ENCODE measurements around the gene YPEL5.

YPEL5 gene

DNA sequence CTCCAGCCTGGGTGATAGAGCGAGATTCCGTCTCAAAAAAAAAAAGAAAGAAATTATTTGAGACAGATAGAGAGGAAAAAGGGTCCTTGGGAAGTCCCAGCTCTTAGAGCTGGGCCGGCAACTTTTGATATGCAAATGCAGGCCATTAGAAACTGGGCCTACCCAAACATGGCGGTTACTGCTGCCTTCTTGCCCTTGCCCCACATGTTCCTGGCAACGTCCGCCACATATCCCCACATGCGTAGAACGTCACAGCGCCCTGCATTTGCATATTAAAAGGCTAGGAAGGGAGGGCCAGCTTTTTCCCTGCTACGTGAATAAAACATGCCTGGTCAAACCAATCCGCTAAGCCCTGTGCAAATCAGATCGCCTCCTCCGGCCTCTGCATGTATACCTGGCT lies 43.8 kb downstream of the YPEL5 start:
- no peak for DNase-seq (ENCODE audit: extremely low read depth, low read depth)
- no peak overlapping the region for H3K4me3 ChIP-seq (replicated peaks; ENCODE audit: low read depth, low read length)
- TF ChIP-seq, protein P1, sequence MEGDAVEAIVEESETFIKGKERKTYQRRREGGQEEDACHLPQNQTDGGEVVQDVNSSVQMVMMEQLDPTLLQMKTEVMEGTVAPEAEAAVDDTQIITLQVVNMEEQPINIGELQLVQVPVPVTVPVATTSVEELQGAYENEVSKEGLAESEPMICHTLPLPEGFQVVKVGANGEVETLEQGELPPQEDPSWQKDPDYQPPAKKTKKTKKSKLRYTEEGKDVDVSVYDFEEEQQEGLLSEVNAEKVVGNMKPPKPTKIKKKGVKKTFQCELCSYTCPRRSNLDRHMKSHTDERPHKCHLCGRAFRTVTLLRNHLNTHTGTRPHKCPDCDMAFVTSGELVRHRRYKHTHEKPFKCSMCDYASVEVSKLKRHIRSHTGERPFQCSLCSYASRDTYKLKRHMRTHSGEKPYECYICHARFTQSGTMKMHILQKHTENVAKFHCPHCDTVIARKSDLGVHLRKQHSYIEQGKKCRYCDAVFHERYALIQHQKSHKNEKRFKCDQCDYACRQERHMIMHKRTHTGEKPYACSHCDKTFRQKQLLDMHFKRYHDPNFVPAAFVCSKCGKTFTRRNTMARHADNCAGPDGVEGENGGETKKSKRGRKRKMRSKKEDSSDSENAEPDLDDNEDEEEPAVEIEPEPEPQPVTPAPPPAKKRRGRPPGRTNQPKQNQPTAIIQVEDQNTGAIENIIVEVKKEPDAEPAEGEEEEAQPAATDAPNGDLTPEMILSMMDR (IDR thresholded peaks at IDR 0.05; ENCODE audit: low read depth, low read length, missing control alignments) = no peak

DNA sequence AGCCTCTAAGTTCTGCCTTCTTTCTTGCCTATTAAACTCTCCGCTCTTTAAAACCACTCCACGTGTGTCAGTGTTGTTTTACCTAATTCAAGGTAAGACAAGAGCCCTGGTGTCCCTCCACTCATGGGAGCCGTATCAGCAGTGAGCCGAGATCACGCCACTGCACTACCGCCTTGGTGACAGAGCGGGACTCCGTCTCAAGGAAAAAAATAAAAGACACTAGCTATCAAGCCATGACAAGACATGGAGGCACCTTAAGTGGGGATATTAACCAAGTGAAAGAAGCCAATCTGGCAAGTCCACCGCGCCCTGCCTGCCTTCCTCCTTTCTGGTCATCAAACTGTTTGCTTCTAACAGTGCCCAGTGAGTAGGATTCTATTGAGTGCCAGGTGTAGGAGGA lies 44.3 kb downstream of the YPEL5 start:
- no peak overlapping the region for H3K4me3 ChIP-seq (replicated peaks; ENCODE audit: low read depth, low read length)
- DNase-seq (ENCODE audit: extremely low read depth, low read depth) = no peak
- TF ChIP-seq, protein P1 (IDR thresholded peaks at IDR 0.05; ENCODE audit: low read depth, low read length, missing control alignments) = no peak

DNA sequence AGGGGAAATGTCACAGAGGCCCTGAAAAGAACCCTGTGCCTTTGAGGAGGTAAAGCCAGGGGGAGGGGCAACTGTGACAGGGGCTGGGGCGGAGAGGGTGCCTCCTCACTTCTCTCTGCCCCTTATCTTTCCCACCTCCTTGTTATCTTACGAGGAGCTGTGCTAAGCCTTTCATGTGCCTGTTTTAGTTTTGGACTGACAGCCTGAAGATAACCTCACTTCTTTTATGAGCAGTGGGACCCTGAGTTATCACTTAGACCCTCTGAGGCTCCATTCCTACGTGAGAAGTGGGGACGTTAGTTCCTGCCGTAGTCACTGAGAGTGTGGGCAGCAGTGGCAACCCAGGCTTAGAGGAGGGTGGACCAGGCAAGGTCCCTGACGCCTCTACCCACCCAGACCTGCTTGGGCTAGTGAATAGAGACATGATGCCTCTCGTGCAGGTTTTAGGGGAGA lies 45.0 kb downstream of the YPEL5 start:
- no peak overlapping the region for H3K4me3 ChIP-seq (replicated peaks; ENCODE audit: low read depth, low read length)
- TF ChIP-seq, protein P1 (IDR thresholded peaks at IDR 0.05; ENCODE audit: low read depth, low read length, missing control alignments) = no peak
- DNase-seq (ENCODE audit: extremely low read depth, low read depth) = no peak

DNA sequence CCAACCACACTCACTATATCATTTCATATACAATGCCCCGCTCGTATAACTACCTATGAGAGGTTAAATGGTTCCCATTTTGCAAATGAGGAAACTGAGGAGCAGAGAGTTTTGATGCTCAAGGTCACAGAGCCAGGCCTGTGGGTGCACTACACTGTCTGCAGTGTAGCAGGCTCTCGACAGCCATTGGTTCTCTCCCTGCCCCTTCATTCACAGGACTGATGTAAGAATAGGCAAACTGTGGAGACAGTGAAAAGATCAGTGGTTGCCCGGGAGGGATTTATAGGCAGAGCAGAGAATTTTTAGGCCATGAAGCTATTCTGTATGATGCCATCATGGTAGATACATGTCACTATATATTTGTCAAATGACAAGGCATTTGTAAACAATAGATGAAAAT lies 45.5 kb downstream of the YPEL5 start:
- no peak overlapping the region for H3K4me3 ChIP-seq (replicated peaks; ENCODE audit: low read depth, low read length)
- TF ChIP-seq, protein P1 (IDR thresholded peaks at IDR 0.05; ENCODE audit: low read depth, low read length, missing control alignments) = no peak
- no peak for DNase-seq (ENCODE audit: extremely low read depth, low read depth)

- TF ChIP-seq, protein P1 (IDR thresholded peaks at IDR 0.05; ENCODE audit: low read depth, low read length, missing control alignments) = no peak
- H3K4me3 ChIP-seq (replicated peaks; ENCODE audit: low read depth, low read length) = no peak overlapping the region
- DNase-seq (ENCODE audit: extremely low read depth, low read depth) = no peak
These were observed 46.4 kb downstream of the YPEL5 start for GRCh38 chr2:30193104-30193681.

- TF ChIP-seq, protein P1 (IDR thresholded peaks at IDR 0.05; ENCODE audit: low read depth, low read length, missing control alignments) = no peak
- H3K4me3 ChIP-seq (replicated peaks; ENCODE audit: low read depth, low read length) = no peak overlapping the region
These were observed 47.6 kb downstream of the YPEL5 start for GRCh38 chr2:30194421-30194820.

GRCh38 chr2:30195016-30195415 lies 48.2 kb downstream of the YPEL5 start:
- TF ChIP-seq, protein P1 (IDR thresholded peaks at IDR 0.05; ENCODE audit: low read depth, low read length, missing control alignments) = no peak
- no peak overlapping the region for H3K4me3 ChIP-seq (replicated peaks; ENCODE audit: low read depth, low read length)
- DNase-seq (ENCODE audit: extremely low read depth, low read depth) = no peak

More at GRCh38 chr2:30194421-30194820, 47.6 kb downstream of the YPEL5 start:
- no peak for DNase-seq (ENCODE audit: extremely low read depth, low read depth)
